ENCODE measurements around the gene AGO4.
A peak's percentile ranks its signal among the peaks of the same experiment; 100 is the strongest.
"Not testable (repeated sequence)": the region's sequence is repeated elsewhere in the genome, so short reads cannot be mapped to it uniquely, and the experiment has no call there.

The AGO4 gene

GRCh38 chr1:35800167-35800887 is 7.5 kb upstream of the AGO4 start:
- not testable (repeated sequence) for DNase-seq, H3K27ac Mint-ChIP-seq, H3K9me3 Mint-ChIP-seq, ATAC-seq, H3K4me3 Mint-ChIP-seq, H3K4me1 Mint-ChIP-seq, H3K27me3 Mint-ChIP-seq

- DNase-seq = peak; percentile 21 to 27
Measured at GRCh38 chr1:35808450-35809113, 766 bp downstream of the AGO4 start.

GRCh38 chr1:35809114-35810095 is 1.6 kb downstream of the AGO4 start:
- Mint-ChIP-seq H3K27me3 (peaks cover 5% of the 10 kb centered on the region), H3K4me3 (peak overlapping the region; percentile 88 to 89), H3K4me1 (peaks cover 24% of the 10 kb centered on the region), H3K27ac (peak overlapping the region; percentile 94 to 96), H3K9me3 (no peaks in the 10 kb centered on the region)
- no peak for DNase-seq
- ATAC-seq = no peak

More at GRCh38 chr1:35808450-35809113, 766 bp downstream of the AGO4 start:
- peaks cover 26% of the 10 kb centered on the region for H3K4me1 Mint-ChIP-seq
- H3K27me3 Mint-ChIP-seq = peaks cover 5% of the 10 kb centered on the region
- H3K27ac Mint-ChIP-seq = peak overlapping the region; percentile 94 to 96
- peak; percentile 72 for ATAC-seq
- H3K9me3 Mint-ChIP-seq = no peaks in the 10 kb centered on the region
- H3K4me3 Mint-ChIP-seq = peak overlapping the region; percentile 88 to 89

- Mint-ChIP-seq H3K27me3 (peaks cover 5% of the 10 kb centered on the region), H3K4me3 (peak overlapping the region in 1 of 2 donors; percentile 46), H3K27ac (no peak overlapping the region), H3K4me1 (peaks cover 19% of the 10 kb centered on the region), H3K9me3 (no peaks in the 10 kb centered on the region)
- ATAC-seq (no peak), DNase-seq (no peak)
Measured at GRCh38 chr1:35810096-35810881, 2.5 kb downstream of the AGO4 start.

GRCh38 chr1:35812754-35813153 is 4.9 kb downstream of the AGO4 start:
- H3K27me3 Mint-ChIP-seq = not testable (repeated sequence)

GRCh38 chr1:35825255-35825654 is 17.4 kb downstream of the AGO4 start:
- Mint-ChIP-seq H3K27me3 (no peaks in the 10 kb centered on the region), H3K9me3 (no peaks in the 10 kb centered on the region), H3K27ac (no peak overlapping the region), H3K4me3 (no peak overlapping the region), H3K4me1 (no peaks in the 10 kb centered on the region)
- DNase-seq (no peak), ATAC-seq (no peak)

More at GRCh38 chr1:35812754-35813153, 4.9 kb downstream of the AGO4 start:
- H3K4me3 Mint-ChIP-seq, ATAC-seq, DNase-seq, H3K27ac Mint-ChIP-seq, H3K9me3 Mint-ChIP-seq: not testable (repeated sequence)
- H3K4me1 Mint-ChIP-seq = peaks cover 13% of the 10 kb centered on the region

GRCh38 chr1:35832276-35832905 is 24.6 kb downstream of the AGO4 start:
- Mint-ChIP-seq H3K4me3 (no peak overlapping the region), H3K4me1 (no peaks in the 10 kb centered on the region), H3K27me3 (no peaks in the 10 kb centered on the region), H3K9me3 (no peaks in the 10 kb centered on the region), H3K27ac (no peak overlapping the region)
- DNase-seq (no peak), ATAC-seq (no peak)

GRCh38 chr1:35833395-35833794 is 25.6 kb downstream of the AGO4 start:
- ATAC-seq (no peak), DNase-seq (no peak)
- Mint-ChIP-seq H3K4me3 (no peak overlapping the region), H3K27ac (no peak overlapping the region), H3K4me1 (no peaks in the 10 kb centered on the region), H3K27me3 (no peaks in the 10 kb centered on the region), H3K9me3 (no peaks in the 10 kb centered on the region)

GRCh38 chr1:35834218-35834617 is 26.4 kb downstream of the AGO4 start:
- Mint-ChIP-seq H3K27me3 (no peaks in the 10 kb centered on the region), H3K4me1 (no peaks in the 10 kb centered on the region), H3K4me3 (no peak overlapping the region), H3K9me3 (no peaks in the 10 kb centered on the region), H3K27ac (no peak overlapping the region)
- no peak for ATAC-seq
- DNase-seq = no peak

- H3K9me3 Mint-ChIP-seq = no peaks in the 10 kb centered on the region
- no peak overlapping the region for H3K27ac Mint-ChIP-seq
- no peaks in the 10 kb centered on the region for H3K27me3 Mint-ChIP-seq
- no peak overlapping the region for H3K4me3 Mint-ChIP-seq
- no peaks in the 10 kb centered on the region for H3K4me1 Mint-ChIP-seq
- DNase-seq (no peak), ATAC-seq (no peak)
Measured at GRCh38 chr1:35835398-35835797, 27.6 kb downstream of the AGO4 start.

- DNase-seq = no peak
- no peak overlapping the region for H3K27ac Mint-ChIP-seq
- no peaks in the 10 kb centered on the region for H3K4me1 Mint-ChIP-seq
- no peak for ATAC-seq
- H3K4me3 Mint-ChIP-seq = no peak overlapping the region
- no peaks in the 10 kb centered on the region for H3K9me3 Mint-ChIP-seq
- no peaks in the 10 kb centered on the region for H3K27me3 Mint-ChIP-seq
Measured at GRCh38 chr1:35836734-35837133, 28.9 kb downstream of the AGO4 start.

- no peaks in the 10 kb centered on the region for H3K27me3 Mint-ChIP-seq
- no peak for DNase-seq
Measured at GRCh38 chr1:35838693-35839245, 31.0 kb downstream of the AGO4 start.

GRCh38 chr1:35844826-35845225 is 37.0 kb downstream of the AGO4 start:
- no peak for ATAC-seq
- Mint-ChIP-seq H3K4me1 (no peaks in the 10 kb centered on the region), H3K27ac (no peak overlapping the region), H3K9me3 (no peaks in the 10 kb centered on the region), H3K27me3 (no peaks in the 10 kb centered on the region), H3K4me3 (no peak overlapping the region)
- no peak for DNase-seq

More at GRCh38 chr1:35838693-35839245, 31.0 kb downstream of the AGO4 start:
- Mint-ChIP-seq H3K4me3 (no peak overlapping the region), H3K9me3 (no peaks in the 10 kb centered on the region), H3K27ac (no peak overlapping the region), H3K4me1 (no peaks in the 10 kb centered on the region)
- ATAC-seq = no peak

GRCh38 chr1:35845766-35846165 is 38.0 kb downstream of the AGO4 start:
- H3K27me3 Mint-ChIP-seq = no peaks in the 10 kb centered on the region
- DNase-seq (no peak), ATAC-seq (no peak)
- H3K4me1 Mint-ChIP-seq = no peaks in the 10 kb centered on the region
- H3K4me3 Mint-ChIP-seq = no peak overlapping the region
- no peak overlapping the region for H3K27ac Mint-ChIP-seq
- no peaks in the 10 kb centered on the region for H3K9me3 Mint-ChIP-seq
